GM08714 (cell line): ENCODE measurements around the gene CTNNBL1.

Source experiments
- H3K4me3 ChIP-seq: fragments of 200-500 bp; sonication (Bioruptor generic); 2 replicates; pipeline ENCODE4 v1.5.1; 2014; ENCODE audit warnings: mild to moderate bottlenecking, low read length, inconsistent platforms
- ZNF274 ChIP-seq: IDR thresholded peaks from 2 replicates; pipeline ENCODE4 v1.6.1; 2012; ENCODE audit warnings: mild to moderate bottlenecking, low read depth, low read length

Gene CTNNBL1

GRCh38 chr20:37729909-37730308 lies 36.1 kb downstream of the CTNNBL1 start:
- no peak overlapping the region for H3K4me3 ChIP-seq
- no peak for TF ChIP-seq ZNF274

GRCh38 chr20:37733416-37733815 lies 39.6 kb downstream of the CTNNBL1 start:
- no peak for TF ChIP-seq ZNF274
- H3K4me3 ChIP-seq = no peak overlapping the region

GRCh38 chr20:37734228-37734985 lies 40.6 kb downstream of the CTNNBL1 start:
- TF ChIP-seq ZNF274 = no peak
- no peak overlapping the region for H3K4me3 ChIP-seq

- TF ChIP-seq ZNF274 = no peak
- H3K4me3 ChIP-seq = no peak overlapping the region
Observed at GRCh38 chr20:37735541-37735940, 41.7 kb downstream of the CTNNBL1 start.

- no peak for TF ChIP-seq ZNF274
- no peak overlapping the region for H3K4me3 ChIP-seq
Observed at GRCh38 chr20:37736132-37736531, 42.3 kb downstream of the CTNNBL1 start.

- no peak for TF ChIP-seq ZNF274
- no peak overlapping the region for H3K4me3 ChIP-seq
Observed at GRCh38 chr20:37737826-37738420, 44.1 kb downstream of the CTNNBL1 start.

- no peak overlapping the region for H3K4me3 ChIP-seq
- TF ChIP-seq ZNF274 = no peak
Observed at GRCh38 chr20:37741055-37741454, 47.2 kb downstream of the CTNNBL1 start.

GRCh38 chr20:37741570-37741969 lies 47.7 kb downstream of the CTNNBL1 start:
- H3K4me3 ChIP-seq = no peak overlapping the region
- no peak for TF ChIP-seq ZNF274

GRCh38 chr20:37742131-37742530 lies 48.3 kb downstream of the CTNNBL1 start:
- no peak overlapping the region for H3K4me3 ChIP-seq
- no peak for TF ChIP-seq ZNF274

GRCh38 chr20:37744347-37744746 lies 50.5 kb downstream of the CTNNBL1 start:
- H3K4me3 ChIP-seq = no peak overlapping the region
- TF ChIP-seq ZNF274 = no peak

GRCh38 chr20:37745553-37745952 lies 51.7 kb downstream of the CTNNBL1 start:
- H3K4me3 ChIP-seq = no peak overlapping the region
- no peak for TF ChIP-seq ZNF274

- H3K4me3 ChIP-seq = no peak overlapping the region
- TF ChIP-seq ZNF274 = no peak
Observed at GRCh38 chr20:37748015-37748414, 54.2 kb downstream of the CTNNBL1 start.

GRCh38 chr20:37749218-37749617 lies 55.4 kb downstream of the CTNNBL1 start:
- no peak overlapping the region for H3K4me3 ChIP-seq
- no peak for TF ChIP-seq ZNF274

- no peak overlapping the region for H3K4me3 ChIP-seq
- TF ChIP-seq ZNF274 = no peak
Observed at GRCh38 chr20:37749620-37750403, 56.0 kb downstream of the CTNNBL1 start.

GRCh38 chr20:37755665-37756064 lies 61.8 kb downstream of the CTNNBL1 start:
- no peak overlapping the region for H3K4me3 ChIP-seq

More at GRCh38 chr20:37755665-37756064, 61.8 kb downstream of the CTNNBL1 start:
- no peak for TF ChIP-seq ZNF274
